ENCODE results near the gene YY1AP1. TPM values are rescaled to one million over a fixed set of nuclear protein-coding genes. Genes with fewer than 3 reads are reported as not detected.
"Not testable (repeated sequence)": the region's sequence is repeated elsewhere in the genome, so short reads cannot be mapped to it uniquely, and the experiment has no call there.

YY1AP1 gene
- total RNA-seq, 1 experiment from 2014 or later: 57.5 TPM

DNA sequence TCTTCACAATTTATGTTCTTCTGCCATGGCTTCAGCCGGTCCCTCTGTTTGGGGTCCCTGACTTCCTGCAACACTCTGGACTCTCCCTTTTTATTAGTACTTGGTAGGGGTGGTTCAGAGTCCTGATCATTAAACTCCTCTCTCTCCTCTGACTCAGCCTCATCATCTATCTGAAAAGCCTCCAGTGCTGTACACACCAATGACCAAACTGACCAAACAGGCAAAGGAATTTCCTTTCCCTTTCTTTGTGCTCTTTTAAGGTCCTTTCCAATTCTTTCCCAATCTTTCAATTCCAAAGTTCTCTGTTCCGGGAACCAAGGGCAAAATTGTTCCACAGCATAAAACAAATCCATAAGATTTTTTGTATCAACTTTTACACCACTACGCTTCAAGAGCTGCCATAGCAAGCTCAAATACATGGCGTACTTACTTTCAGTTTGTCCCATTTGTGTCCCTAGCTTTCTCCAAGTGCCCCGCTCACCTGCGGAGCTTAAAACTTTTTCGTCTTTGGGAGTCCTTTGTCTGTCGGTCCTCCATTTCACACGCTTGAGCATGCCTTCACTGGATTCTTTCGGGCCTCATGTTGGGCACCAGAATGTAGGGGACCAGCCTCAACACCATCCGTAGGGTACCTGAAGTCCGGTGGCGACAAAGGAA lies 9.9 kb upstream of the YY1AP1 start:
- H3K9me3 ChIP-seq (ENCODE audit: control insufficient read depth, low read depth, low read length): no peaks in the 10 kb centered on the region
- H3K79me1 ChIP-seq (ENCODE audit: insufficient read depth, low read depth, low read length, poor library complexity, severe bottlenecking): peaks cover 11% of the 10 kb centered on the region
- Mint-ChIP-seq H3K4me3 (no peak overlapping the region), H3K9me3 (peaks cover 22 to 24% of the 10 kb centered on the region in 2 experiments), H3K4me1 (peaks cover 35 to 41% of the 10 kb centered on the region in 2 experiments), H3K27ac (peak overlapping the region in 2 of 3 experiments; percentile 36 to 76; a peak in 4 of 7 replicates), H3K36me3 (ENCODE audit: insufficient read depth in 1 of 3, low read depth in 3 of 3) (peaks cover 36 to 46% (median 44%) of the 10 kb centered on the region in 3 experiments), H3K27me3 (ENCODE audit: low read depth) (no peaks in the 10 kb centered on the region)
- H3K9ac ChIP-seq (ENCODE audit: extremely low read depth, insufficient read length, low read length): no peak overlapping the region
- H2BK5ac ChIP-seq (ENCODE audit: insufficient read length, low read length): no peak overlapping the region
- no peaks in the 10 kb centered on the region for H4K20me1 ChIP-seq (ENCODE audit: control insufficient read depth, insufficient read depth, insufficient read length)
- H2BK15ac ChIP-seq (ENCODE audit: low read depth, low read length): no peak overlapping the region
- peak overlapping the region; percentile 26 for H3K27ac ChIP-seq (ENCODE audit: insufficient read length, low read depth, low read length)
- H3K14ac ChIP-seq (ENCODE audit: insufficient read depth, low read length): no peak overlapping the region
- no peak overlapping the region for H4K8ac ChIP-seq (replicated peaks; ENCODE audit: insufficient read length, low read depth, low read length)
- no peak overlapping the region for H2BK120ac ChIP-seq (ENCODE audit: low read depth, low read length, poor library complexity, severe bottlenecking)
- 0 out of 2 replicates have a peak, but pooled peaks cover 3% of the 10 kb centered on the region for H3K4me1 ChIP-seq (ENCODE audit: insufficient read depth, low read length)
- no peak overlapping the region for H3K4ac ChIP-seq (ENCODE audit: low read depth, low read length)
- peaks cover 16% of the 10 kb centered on the region; the same call in 1 of the 2 replicates for H3K79me2 ChIP-seq (ENCODE audit: insufficient read depth, low read length)
- TF ChIP-seq, protein P1, sequence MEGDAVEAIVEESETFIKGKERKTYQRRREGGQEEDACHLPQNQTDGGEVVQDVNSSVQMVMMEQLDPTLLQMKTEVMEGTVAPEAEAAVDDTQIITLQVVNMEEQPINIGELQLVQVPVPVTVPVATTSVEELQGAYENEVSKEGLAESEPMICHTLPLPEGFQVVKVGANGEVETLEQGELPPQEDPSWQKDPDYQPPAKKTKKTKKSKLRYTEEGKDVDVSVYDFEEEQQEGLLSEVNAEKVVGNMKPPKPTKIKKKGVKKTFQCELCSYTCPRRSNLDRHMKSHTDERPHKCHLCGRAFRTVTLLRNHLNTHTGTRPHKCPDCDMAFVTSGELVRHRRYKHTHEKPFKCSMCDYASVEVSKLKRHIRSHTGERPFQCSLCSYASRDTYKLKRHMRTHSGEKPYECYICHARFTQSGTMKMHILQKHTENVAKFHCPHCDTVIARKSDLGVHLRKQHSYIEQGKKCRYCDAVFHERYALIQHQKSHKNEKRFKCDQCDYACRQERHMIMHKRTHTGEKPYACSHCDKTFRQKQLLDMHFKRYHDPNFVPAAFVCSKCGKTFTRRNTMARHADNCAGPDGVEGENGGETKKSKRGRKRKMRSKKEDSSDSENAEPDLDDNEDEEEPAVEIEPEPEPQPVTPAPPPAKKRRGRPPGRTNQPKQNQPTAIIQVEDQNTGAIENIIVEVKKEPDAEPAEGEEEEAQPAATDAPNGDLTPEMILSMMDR (conservative IDR thresholded peaks at IDR 0.05): no peak
- H4K5ac ChIP-seq (ENCODE audit: insufficient read length, low read depth, low read length): no peak overlapping the region
- no peak overlapping the region for H3K18ac ChIP-seq (ENCODE audit: insufficient read length, low read depth, low read length)
- no peak overlapping the region for H2BK20ac ChIP-seq (ENCODE audit: low read depth, low read length, poor library complexity, severe bottlenecking)
- no peak overlapping the region for H2BK12ac ChIP-seq (ENCODE audit: insufficient read length, low read depth, low read length)
- no peak overlapping the region for H3K4me2 ChIP-seq (ENCODE audit: insufficient read depth, insufficient read length, low read length)
- H2AFZ ChIP-seq (ENCODE audit: low read length): no peak overlapping the region
- no peaks in the 10 kb centered on the region for H3K23me2 ChIP-seq (ENCODE audit: insufficient read length, low read depth, low read length, poor library complexity, severe bottlenecking)
- no peaks in the 10 kb centered on the region for H3K27me3 ChIP-seq (ENCODE audit: insufficient read depth, low read length)
- H3K23ac ChIP-seq (ENCODE audit: insufficient read length, low read depth, low read length): no peak overlapping the region
- no peak overlapping the region for H4K91ac ChIP-seq (ENCODE audit: insufficient read length, low read depth, low read length)
- no peak overlapping the region for H2AK5ac ChIP-seq (ENCODE audit: insufficient read length, low read length)
- DNase-seq: no peak
- no peak overlapping the region for H3K56ac ChIP-seq (ENCODE audit: insufficient read length, low read depth, low read length)
- WGBS (ENCODE audit: extremely low coverage, insufficient read length, low lambda C conversion rate): no CpG with 5 or more reads among the region's 13 CpGs
- H3T11ph ChIP-seq (ENCODE audit: low read length): no peak overlapping the region

DNA sequence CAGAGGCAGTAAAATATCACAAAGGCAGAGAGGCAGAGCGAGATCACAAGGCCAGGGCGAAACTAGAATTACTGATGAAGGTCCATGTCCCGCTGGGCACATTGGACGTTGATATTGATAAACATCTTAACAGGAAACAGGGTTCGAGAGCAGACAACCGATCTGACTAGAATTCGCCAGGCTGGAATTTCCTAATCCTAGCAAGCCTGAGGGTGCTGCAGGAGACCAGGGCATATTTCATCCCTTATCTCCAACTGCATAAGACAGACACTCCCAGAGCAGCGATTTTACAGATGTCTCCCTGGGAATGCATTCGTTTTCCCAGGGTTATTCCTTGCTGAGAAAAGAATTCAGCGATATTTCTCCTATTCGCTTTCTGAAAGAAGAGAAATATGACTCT lies 9.0 kb upstream of the YY1AP1 start:
- H2BK20ac ChIP-seq (ENCODE audit: low read depth, low read length, poor library complexity, severe bottlenecking); H2BK5ac ChIP-seq (ENCODE audit: insufficient read length, low read length); DNase-seq; H3K18ac ChIP-seq (ENCODE audit: insufficient read length, low read depth, low read length); H3K27ac ChIP-seq (ENCODE audit: insufficient read length, low read depth, low read length); H3K9ac ChIP-seq (ENCODE audit: extremely low read depth, insufficient read length, low read length); H3K23ac ChIP-seq (ENCODE audit: insufficient read length, low read depth, low read length); H3K4me3 Mint-ChIP-seq; H3K4me1 ChIP-seq (ENCODE audit: insufficient read depth, low read length); H2BK12ac ChIP-seq (ENCODE audit: insufficient read length, low read depth, low read length); H3K14ac ChIP-seq (ENCODE audit: insufficient read depth, low read length); H2AK5ac ChIP-seq (ENCODE audit: insufficient read length, low read length); H4K5ac ChIP-seq (ENCODE audit: insufficient read length, low read depth, low read length); H3K56ac ChIP-seq (ENCODE audit: insufficient read length, low read depth, low read length); H3K4ac ChIP-seq (ENCODE audit: low read depth, low read length); H2BK15ac ChIP-seq (ENCODE audit: low read depth, low read length); H4K20me1 ChIP-seq (ENCODE audit: control insufficient read depth, insufficient read depth, insufficient read length); H3K4me2 ChIP-seq (ENCODE audit: insufficient read depth, insufficient read length, low read length); H3T11ph ChIP-seq (ENCODE audit: low read length); H4K91ac ChIP-seq (ENCODE audit: insufficient read length, low read depth, low read length); H2AFZ ChIP-seq (ENCODE audit: low read length); H2BK120ac ChIP-seq (ENCODE audit: low read depth, low read length, poor library complexity, severe bottlenecking); H3K27me3 ChIP-seq (ENCODE audit: insufficient read depth, low read length); H4K8ac ChIP-seq (replicated peaks; ENCODE audit: insufficient read length, low read depth, low read length); H3K23me2 ChIP-seq (ENCODE audit: insufficient read length, low read depth, low read length, poor library complexity, severe bottlenecking); H3K9me3 ChIP-seq (ENCODE audit: control insufficient read depth, low read depth, low read length); H3K27me3 Mint-ChIP-seq (ENCODE audit: low read depth): not testable (repeated sequence)
- Mint-ChIP-seq H3K4me1 (peaks cover 35 to 41% of the 10 kb centered on the region in 2 experiments), H3K36me3 (ENCODE audit: insufficient read depth in 1 of 3, low read depth in 3 of 3) (peaks cover 45 to 55% (median 51%) of the 10 kb centered on the region in 3 experiments), H3K27ac (peak overlapping the region in 1 of 3 experiments; percentile 39; a peak in 3 of 7 replicates), H3K9me3 (peaks cover 22 to 24% of the 10 kb centered on the region in 2 experiments)
- Histone ChIP-seq H3K79me2 (ENCODE audit: insufficient read depth, low read length) (peaks cover 17% of the 10 kb centered on the region; the same call in 1 of the 2 replicates), H3K79me1 (ENCODE audit: insufficient read depth, low read depth, low read length, poor library complexity, severe bottlenecking) (peaks cover 11% of the 10 kb centered on the region)
- WGBS (ENCODE audit: extremely low coverage, insufficient read length, low lambda C conversion rate): no CpG with 5 or more reads among the region's 11 CpGs

Measured in H9 (cell line).